ENCODE data around the gene MCTP1. TPM values are rescaled to one million over a fixed set of nuclear protein-coding genes. Genes with fewer than 3 reads are reported as not detected.

MCTP1 gene
- total RNA-seq, 4 donors from 2014 or later = 27.2 to 238 (median 54.5) TPM

DNA sequence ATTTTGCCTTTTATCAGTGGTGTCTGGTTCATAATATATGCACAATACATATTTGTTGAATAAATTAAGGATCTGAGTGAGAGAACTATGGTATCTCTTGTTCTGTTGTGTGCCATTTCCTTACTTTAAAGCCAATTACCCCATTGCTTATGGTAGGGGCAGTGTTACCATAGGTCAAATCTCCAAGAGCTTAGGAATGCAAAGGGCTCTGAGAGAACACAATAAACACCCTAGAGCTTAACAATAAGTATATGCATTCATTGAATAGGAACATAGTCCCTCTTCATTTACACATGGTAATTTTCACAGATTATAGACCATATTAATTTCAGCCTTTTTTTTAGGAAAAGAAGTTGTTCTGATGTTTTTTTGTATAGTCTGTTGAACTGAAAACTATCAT lies 112.2 kb downstream of the MCTP1 start:
- TF ChIP-seq, protein P1, sequence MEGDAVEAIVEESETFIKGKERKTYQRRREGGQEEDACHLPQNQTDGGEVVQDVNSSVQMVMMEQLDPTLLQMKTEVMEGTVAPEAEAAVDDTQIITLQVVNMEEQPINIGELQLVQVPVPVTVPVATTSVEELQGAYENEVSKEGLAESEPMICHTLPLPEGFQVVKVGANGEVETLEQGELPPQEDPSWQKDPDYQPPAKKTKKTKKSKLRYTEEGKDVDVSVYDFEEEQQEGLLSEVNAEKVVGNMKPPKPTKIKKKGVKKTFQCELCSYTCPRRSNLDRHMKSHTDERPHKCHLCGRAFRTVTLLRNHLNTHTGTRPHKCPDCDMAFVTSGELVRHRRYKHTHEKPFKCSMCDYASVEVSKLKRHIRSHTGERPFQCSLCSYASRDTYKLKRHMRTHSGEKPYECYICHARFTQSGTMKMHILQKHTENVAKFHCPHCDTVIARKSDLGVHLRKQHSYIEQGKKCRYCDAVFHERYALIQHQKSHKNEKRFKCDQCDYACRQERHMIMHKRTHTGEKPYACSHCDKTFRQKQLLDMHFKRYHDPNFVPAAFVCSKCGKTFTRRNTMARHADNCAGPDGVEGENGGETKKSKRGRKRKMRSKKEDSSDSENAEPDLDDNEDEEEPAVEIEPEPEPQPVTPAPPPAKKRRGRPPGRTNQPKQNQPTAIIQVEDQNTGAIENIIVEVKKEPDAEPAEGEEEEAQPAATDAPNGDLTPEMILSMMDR (IDR thresholded peaks at IDR 0.05) = no peak
- ATAC-seq (ENCODE audit: low FRiP score) (no peak), DNase-seq (ENCODE audit: low spot score) (no peak)

DNA sequence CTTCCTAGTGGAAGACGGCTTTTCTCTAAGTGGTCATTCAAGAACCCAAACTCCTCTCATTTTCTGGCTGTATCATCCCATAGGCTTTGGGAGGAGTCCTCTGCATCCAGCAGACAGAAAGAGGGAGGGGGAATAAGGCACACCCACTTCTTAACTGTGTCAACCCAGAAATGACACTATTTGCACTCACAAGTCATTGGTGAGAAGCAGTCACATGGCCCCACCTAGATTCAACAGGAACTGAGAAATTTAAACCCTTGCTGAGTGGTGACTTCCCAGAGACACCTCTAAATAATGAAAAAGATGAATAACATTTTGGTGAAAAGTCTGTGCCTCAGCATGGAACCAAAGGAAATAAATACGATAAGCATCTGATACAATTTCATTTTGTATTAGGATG lies 120.0 kb downstream of the MCTP1 start:
- TF ChIP-seq, protein P1 (IDR thresholded peaks at IDR 0.05) = no peak
- DNase-seq (ENCODE audit: low spot score) (no peak), ATAC-seq (ENCODE audit: low FRiP score) (no peak)

- TF ChIP-seq, protein P1 (IDR thresholded peaks at IDR 0.05) = no peak
- ATAC-seq (ENCODE audit: low FRiP score) (no peak), DNase-seq (ENCODE audit: low spot score) (no peak)
Measured at GRCh38 chr5:95163079-95163478, 121.8 kb downstream of the MCTP1 start.

GRCh38 chr5:95162231-95162992 lies 122.5 kb downstream of the MCTP1 start:
- DNase-seq (ENCODE audit: low spot score) (no peak), ATAC-seq (ENCODE audit: low FRiP score) (no peak)
- TF ChIP-seq, protein P1 (IDR thresholded peaks at IDR 0.05) = no peak

DNA sequence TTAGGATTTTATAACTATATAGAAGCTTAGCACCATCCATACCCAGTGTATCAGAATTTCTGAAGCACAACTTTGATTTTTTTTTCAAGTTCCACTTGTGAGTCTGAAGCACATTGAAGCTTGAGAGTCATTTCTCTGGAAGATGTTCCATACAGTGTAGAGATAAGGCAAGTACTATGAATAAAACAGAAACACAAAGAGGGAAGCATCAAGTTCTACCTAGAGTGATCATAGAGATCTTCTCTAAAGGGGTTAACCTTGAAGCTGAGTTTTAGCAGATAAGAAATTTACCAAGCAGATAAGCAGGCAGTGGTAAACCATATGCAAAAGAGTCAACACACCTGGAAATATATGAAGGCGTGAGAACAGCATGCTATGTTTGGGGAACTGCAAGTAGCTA lies 125.3 kb downstream of the MCTP1 start:
- TF ChIP-seq, protein P1 (IDR thresholded peaks at IDR 0.05) = no peak
- ATAC-seq (ENCODE audit: low FRiP score) (no peak), DNase-seq (ENCODE audit: low spot score) (no peak)

GRCh38 chr5:95155888-95156287 lies 129.0 kb downstream of the MCTP1 start:
- TF ChIP-seq, protein P1 (IDR thresholded peaks at IDR 0.05) = no peak
- ATAC-seq (ENCODE audit: low FRiP score) (no peak), DNase-seq (ENCODE audit: low spot score) (no peak)

DNA sequence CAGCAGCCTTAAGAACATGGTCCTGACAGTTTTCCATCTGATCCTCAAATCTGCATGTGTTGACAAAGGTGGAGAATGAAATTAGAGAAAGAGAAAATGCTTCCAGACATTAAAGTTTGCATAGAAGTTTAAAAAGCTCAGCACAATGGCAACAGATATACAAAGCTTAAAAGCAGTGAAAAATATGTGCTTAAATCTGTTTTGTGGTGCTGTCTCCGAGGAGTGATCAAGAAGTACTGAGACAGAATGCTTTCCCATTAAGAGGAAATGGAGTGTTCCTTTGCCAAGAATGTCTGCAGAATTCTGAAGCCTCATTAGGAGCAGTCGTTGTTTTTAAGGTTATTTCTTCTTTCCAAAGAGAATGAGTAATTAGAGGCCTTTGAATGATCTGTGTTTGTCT lies 131.4 kb downstream of the MCTP1 start:
- TF ChIP-seq, protein P1 (IDR thresholded peaks at IDR 0.05) = no peak
- ATAC-seq (ENCODE audit: low FRiP score) (no peak), DNase-seq (ENCODE audit: low spot score) (no peak)

Data from omental fat pad (tissue), 4 donors.